HTERT RPE-1 (cell line): Measurements from ENCODE around the gene DNM3.

ENCODE experiments used
- in situ Hi-C: fragments of 300-500 bp; cut with MboI; formaldehyde crosslinking; loops from 4 replicates; pipeline ENCODE4 v1.14.3; 2020; ENCODE audit warnings: low sequenced_read_pairs

DNM3 gene

GRCh38 chr1:171868217-171868803 lies 27.0 kb downstream of the DNM3 start:
- in situ Hi-C loops, result no loop called here

GRCh38 chr1:171869097-171869496 lies 27.8 kb downstream of the DNM3 start:
- in situ Hi-C loops, result no loop called here

GRCh38 chr1:171871848-171872247 lies 30.6 kb downstream of the DNM3 start:
- in situ Hi-C loops, result no loop called here

GRCh38 chr1:171872430-171872829 lies 31.1 kb downstream of the DNM3 start:
- in situ Hi-C loops, result no loop called here

- in situ Hi-C loops, result no loop called here
These were observed 32.4 kb downstream of the DNM3 start for GRCh38 chr1:171873664-171874063.

- in situ Hi-C loops, result no loop called here
These were observed 36.4 kb downstream of the DNM3 start for GRCh38 chr1:171877701-171878100.

- in situ Hi-C loops, result no loop called here
These were observed 38.3 kb downstream of the DNM3 start for GRCh38 chr1:171879556-171879955.

GRCh38 chr1:171881442-171881841 lies 40.1 kb downstream of the DNM3 start:
- in situ Hi-C loops, result no loop called here

GRCh38 chr1:171883849-171884248 lies 42.6 kb downstream of the DNM3 start:
- in situ Hi-C loops, result no loop called here

- in situ Hi-C loops, result no loop called here
These were observed 43.2 kb downstream of the DNM3 start for GRCh38 chr1:171884475-171884874.

- in situ Hi-C loops, result no loop called here
These were observed 48.8 kb downstream of the DNM3 start for GRCh38 chr1:171890131-171890530.

GRCh38 chr1:171896936-171897703 lies 55.8 kb downstream of the DNM3 start:
- in situ Hi-C loops, result no loop called here

- in situ Hi-C loops, result no loop called here
These were observed 57.6 kb downstream of the DNM3 start for GRCh38 chr1:171898941-171899340.

- in situ Hi-C loops, result no loop called here
These were observed 58.5 kb downstream of the DNM3 start for GRCh38 chr1:171899838-171900237.

- in situ Hi-C loops, result no loop called here
These were observed 59.9 kb downstream of the DNM3 start for GRCh38 chr1:171901245-171901644.

- in situ Hi-C loops, result no loop called here
These were observed 61.2 kb downstream of the DNM3 start for GRCh38 chr1:171902527-171902926.

GRCh38 chr1:171904778-171905450 lies 63.6 kb downstream of the DNM3 start:
- in situ Hi-C loops, result no loop called here

GRCh38 chr1:171909711-171910110 lies 68.4 kb downstream of the DNM3 start:
- in situ Hi-C loops, result no loop called here

- in situ Hi-C loops, result no loop called here
These were observed 69.5 kb downstream of the DNM3 start for GRCh38 chr1:171910786-171911185.

GRCh38 chr1:171911506-171911905 lies 70.2 kb downstream of the DNM3 start:
- in situ Hi-C loops, result no loop called here

GRCh38 chr1:171912509-171913175 lies 71.3 kb downstream of the DNM3 start:
- in situ Hi-C loops, result no loop called here

- in situ Hi-C loops, result no loop called here
These were observed 72.1 kb downstream of the DNM3 start for GRCh38 chr1:171913385-171913784.
